Hepatocyte (in vitro differentiated cells): ENCODE data around the gene PLCD1.

Source experiments
- CTCF ChIP-seq: fragments of 200-600 bp; sonication (generic); IDR thresholded peaks from 2 replicates; pipeline ENCODE4 v1.5.1; 2016; ENCODE audit warnings: antibody characterized with exemption, mild to moderate bottlenecking; ENCODE audit not compliant: poor library complexity
- EZH2 ChIP-seq: fragments of 200-600 bp; sonication (generic); IDR thresholded peaks from 2 replicates; pipeline ENCODE4 v1.6.1; 2016; ENCODE audit warnings: antibody characterized with exemption, mild to moderate bottlenecking, borderline replicate concordance
- EZH2phosphoT487 ChIP-seq: fragments of 200-600 bp; sonication (generic); IDR thresholded peaks from one replicate; pipeline ENCODE4 v1.6.1; 2018; ENCODE audit warnings: antibody characterized with exemption, mild to moderate bottlenecking, low read depth, moderate library complexity; ENCODE audit not compliant: unreplicated experiment, severe bottlenecking

DNA sequence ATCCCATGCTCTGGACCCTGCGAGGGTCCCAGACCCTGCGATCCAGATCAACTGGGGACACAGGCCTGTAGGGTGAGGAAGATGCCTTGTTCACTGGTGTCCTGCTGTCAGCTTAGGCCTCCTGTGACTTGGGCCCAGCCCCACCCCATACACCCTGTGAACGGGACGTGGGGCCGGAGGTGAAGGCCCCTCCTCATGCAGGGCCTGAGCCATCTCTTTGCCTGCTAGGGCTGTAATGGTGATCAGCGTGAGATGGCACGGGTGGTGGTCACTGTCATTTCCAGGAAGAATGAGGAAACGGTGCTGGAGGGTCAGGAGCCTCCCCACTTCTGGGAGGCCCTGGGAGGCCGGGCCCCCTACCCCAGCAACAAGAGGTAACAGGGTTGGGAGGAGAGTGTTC is 26.5 kb downstream of the PLCD1 start:
- TF ChIP-seq CTCF, result no peak
- no peak for TF ChIP-seq EZH2
- no peak for TF ChIP-seq EZH2phosphoT487
